A673 (cell line): ENCODE measurements around the gene TENM4. TPM values are rescaled to one million over a fixed set of nuclear protein-coding genes. Genes with fewer than 3 reads are reported as not detected.

Source experiments
- BruUV-seq: library from RNA; stranded (reverse); fragments of 400-500 nt; replicated peaks from 2 replicates; lab custom pipeline; 2021; lab: Mats Ljungman, UMichigan
- CTCF ChIA-PET: fragments of 300-600 bp; sonication (Branson Sonifier 250); formaldehyde crosslinking; loops from one replicate; lab custom pipeline; 2022; ENCODE audit warnings: antibody characterized with exemption; lab: Charles Lee
- POLR2A ChIA-PET: fragments of 300-600 bp; sonication (Branson Sonifier 250); formaldehyde crosslinking; loops from one replicate; lab custom pipeline; 2022; ENCODE audit warnings: antibody characterized with exemption; ENCODE audit not compliant: low non-redundant PET; lab: Charles Lee
- DNase-seq: peaks from one replicate; pipeline ENCODE4 v3.0.0-alpha.2; 2015; ENCODE audit warnings: low spot score
- H3K27ac ChIP-seq: fragments of 200-600 bp; sonication (generic); 2 replicates; pipeline ENCODE4 v1.5.1; 2016; ENCODE audit warnings: mixed run types, low read depth, mild to moderate bottlenecking, mixed read lengths, antibody characterized with exemption, low read length; ENCODE audit not compliant: poor library complexity, severe bottlenecking
- H3K27me3 ChIP-seq: fragments of 200-600 bp; sonication (generic); replicated peaks from 2 replicates; pipeline ENCODE4 v1.6.1; 2017; ENCODE audit warnings: mixed run types, low read depth, mild to moderate bottlenecking, mixed read lengths, antibody characterized with exemption, low read length; ENCODE audit not compliant: insufficient read depth, poor library complexity
- H3K36me3 ChIP-seq: fragments of 200-600 bp; sonication (generic); 2 replicates; pipeline ENCODE4 v1.6.1; 2016; ENCODE audit warnings: mixed run types, mild to moderate bottlenecking, mixed read lengths, antibody characterized with exemption, low read length; ENCODE audit not compliant: insufficient read depth, poor library complexity, severe bottlenecking
- H3K4me1 ChIP-seq: fragments of 200-600 bp; sonication (generic); 2 replicates; pipeline ENCODE4 v1.6.1; 2017; ENCODE audit warnings: mixed run types, mild to moderate bottlenecking, mixed read lengths, antibody characterized with exemption, low read length; ENCODE audit not compliant: insufficient read depth, poor library complexity, severe bottlenecking
- H3K4me3 ChIP-seq: fragments of 200-600 bp; sonication (generic); 2 replicates; pipeline ENCODE4 v1.5.1; 2016; ENCODE audit warnings: low read depth, mixed run types, mild to moderate bottlenecking, mixed read lengths, low read length; ENCODE audit not compliant: poor library complexity, severe bottlenecking
- H3K9me3 ChIP-seq: fragments of 200-600 bp; sonication (generic); 2 replicates; pipeline ENCODE4 v1.6.1; 2016; ENCODE audit warnings: mixed run types, low read depth, mild to moderate bottlenecking, mixed read lengths, antibody characterized with exemption, low read length; ENCODE audit not compliant: poor library complexity, severe bottlenecking
- EZH2 ChIP-seq: fragments of 200-600 bp; sonication (generic); IDR thresholded peaks from 2 replicates; pipeline ENCODE4 v1.6.1; 2017; ENCODE audit warnings: borderline replicate concordance, low read depth, mild to moderate bottlenecking, mixed read lengths, antibody characterized with exemption, low read length; ENCODE audit not compliant: poor library complexity, severe bottlenecking
- intact Hi-C: fragments of 100-400 bp; cut with micrococcal nuclease; formaldehyde crosslinking; loops from one replicate; pipeline ENCODE4 v1.10.0; 2022; ENCODE audit not compliant: unreplicated experiment
- total RNA-seq: library from RNA; stranded (reverse); gene quantifications from 2 replicates; pipeline ENCODE4 v1.2.3, GENCODE V29; 2021
- TF ChIP-seq, protein P1 (sequence below): fragments of 300-800, 200-600 bp; sonication (generic); conservative IDR thresholded peaks from 2 replicates; pipeline ENCODE4 v1.5.1; 2017; ENCODE audit warnings: low read depth, mild to moderate bottlenecking, antibody characterized with exemption, low read length, moderate library complexity, mixed read lengths

Gene TENM4
- total RNA-seq, 1 experiment from 2014 or later: 0.11 TPM

- DNase-seq: no peak
- H3K36me3 ChIP-seq: no peaks in the 10 kb centered on the region
- H3K27ac ChIP-seq: no peak overlapping the region
- no peaks in the 10 kb centered on the region for H3K27me3 ChIP-seq
- no peaks in the 10 kb centered on the region for H3K9me3 ChIP-seq
- POLR2A ChIA-PET: no interaction called here
- no peak overlapping the region for H3K4me3 ChIP-seq
- intact Hi-C loops: no loop called here
- CTCF ChIA-PET: no interaction called here
- no peak for TF ChIP-seq EZH2
- TF ChIP-seq, protein P1, sequence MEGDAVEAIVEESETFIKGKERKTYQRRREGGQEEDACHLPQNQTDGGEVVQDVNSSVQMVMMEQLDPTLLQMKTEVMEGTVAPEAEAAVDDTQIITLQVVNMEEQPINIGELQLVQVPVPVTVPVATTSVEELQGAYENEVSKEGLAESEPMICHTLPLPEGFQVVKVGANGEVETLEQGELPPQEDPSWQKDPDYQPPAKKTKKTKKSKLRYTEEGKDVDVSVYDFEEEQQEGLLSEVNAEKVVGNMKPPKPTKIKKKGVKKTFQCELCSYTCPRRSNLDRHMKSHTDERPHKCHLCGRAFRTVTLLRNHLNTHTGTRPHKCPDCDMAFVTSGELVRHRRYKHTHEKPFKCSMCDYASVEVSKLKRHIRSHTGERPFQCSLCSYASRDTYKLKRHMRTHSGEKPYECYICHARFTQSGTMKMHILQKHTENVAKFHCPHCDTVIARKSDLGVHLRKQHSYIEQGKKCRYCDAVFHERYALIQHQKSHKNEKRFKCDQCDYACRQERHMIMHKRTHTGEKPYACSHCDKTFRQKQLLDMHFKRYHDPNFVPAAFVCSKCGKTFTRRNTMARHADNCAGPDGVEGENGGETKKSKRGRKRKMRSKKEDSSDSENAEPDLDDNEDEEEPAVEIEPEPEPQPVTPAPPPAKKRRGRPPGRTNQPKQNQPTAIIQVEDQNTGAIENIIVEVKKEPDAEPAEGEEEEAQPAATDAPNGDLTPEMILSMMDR: no peak
- no peaks in the 10 kb centered on the region for H3K4me1 ChIP-seq
- no TSS peak for BruUV-seq
These were observed 131.4 kb downstream of the TENM4 start for GRCh38 chr11:79309407-79309806.

DNA sequence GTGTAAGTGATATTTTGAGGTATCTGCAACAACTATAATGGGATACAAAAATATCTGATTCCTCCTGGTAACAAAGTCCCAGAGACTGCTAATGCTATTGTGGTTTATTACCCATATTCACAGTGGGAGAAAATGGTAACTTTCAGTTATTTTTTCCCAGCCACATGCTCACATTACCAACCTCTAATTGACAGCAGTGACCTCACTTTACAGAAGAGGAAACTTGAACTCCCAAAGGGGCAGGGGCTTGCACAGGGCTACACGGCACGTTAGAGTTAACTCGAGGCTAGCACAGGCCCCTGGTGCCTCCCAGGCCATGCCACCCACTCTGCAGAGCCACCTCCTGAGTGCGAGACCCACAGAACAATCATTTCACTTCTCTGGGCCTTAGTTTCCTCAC lies 132.4 kb downstream of the TENM4 start:
- H3K36me3 ChIP-seq: no peaks in the 10 kb centered on the region
- no peak for DNase-seq
- H3K4me1 ChIP-seq: no peaks in the 10 kb centered on the region
- H3K27ac ChIP-seq: no peak overlapping the region
- BruUV-seq: no TSS peak
- POLR2A ChIA-PET: no interaction called here
- H3K4me3 ChIP-seq: no peak overlapping the region
- TF ChIP-seq, protein P1: no peak
- no peak for TF ChIP-seq EZH2
- CTCF ChIA-PET: no interaction called here
- H3K9me3 ChIP-seq: no peaks in the 10 kb centered on the region
- intact Hi-C loops: no loop called here
- no peaks in the 10 kb centered on the region for H3K27me3 ChIP-seq

- POLR2A ChIA-PET: no interaction called here
- DNase-seq: no peak
- CTCF ChIA-PET: interaction anchor here (0.6 kb wide), 1 partner anchor 145 kb away, joined by 3 read pairs; no protein-coding TSS in a partner anchor
- Histone ChIP-seq H3K27ac (no peak overlapping the region), H3K36me3 (no peaks in the 10 kb centered on the region), H3K9me3 (no peaks in the 10 kb centered on the region), H3K4me1 (no peaks in the 10 kb centered on the region), H3K4me3 (no peak overlapping the region), H3K27me3 (no peaks in the 10 kb centered on the region)
- no TSS peak for BruUV-seq
- intact Hi-C loops: no loop called here
- TF ChIP-seq, protein P1: no peak
- TF ChIP-seq EZH2: no peak
These were observed 136.1 kb downstream of the TENM4 start for GRCh38 chr11:79304599-79305212.
